GM23338 (cell line): ENCODE data around the gene TPO. TPM values are rescaled to one million over a fixed set of nuclear protein-coding genes. Genes with fewer than 3 reads are reported as not detected.

Source experiments
- ATAC-seq: fragments of 200-7000 bp; cut with Tn5 transposase; 3 replicates; pipeline ENCODE4 v1.9.1; 2020
- DNase-seq: peaks from one replicate; pipeline ENCODE4 v3.0.0-alpha.2; 2015; ENCODE audit warnings: low spot score
- H2AFZ ChIP-seq: fragments of 200-600 bp; sonication (generic); 2 replicates; pipeline ENCODE4 v1.8.0; 2016; ENCODE audit warnings: antibody characterized with exemption, mild to moderate bottlenecking, moderate library complexity
- H3F3A ChIP-seq: fragments of 200-600 bp; sonication (generic); replicated peaks from 2 replicates; pipeline ENCODE4 v1.8.0; 2017; ENCODE audit warnings: antibody characterized with exemption, mixed run types, low read depth
- H3K27ac ChIP-seq: fragments of 200-600 bp; sonication (generic); 2 replicates; pipeline ENCODE4 v1.6.1; 2016; ENCODE audit warnings: low read depth
- H3K27me3 ChIP-seq: fragments of 200-600 bp; sonication (generic); 2 replicates; pipeline ENCODE4 v1.8.0; 2016; ENCODE audit warnings: mild to moderate bottlenecking, mixed run types, moderate library complexity; ENCODE audit not compliant: insufficient read depth
- H3K36me3 ChIP-seq: fragments of 200-600 bp; sonication (generic); 2 replicates; pipeline ENCODE4 v1.8.0; 2016; ENCODE audit warnings: mild to moderate bottlenecking; ENCODE audit not compliant: insufficient read depth
- H3K4me1 ChIP-seq: fragments of 200-600 bp; sonication (generic); 2 replicates; pipeline ENCODE4 v1.8.0; 2016; ENCODE audit warnings: mild to moderate bottlenecking, moderate library complexity; ENCODE audit not compliant: insufficient read depth
- H3K4me2 ChIP-seq: fragments of 200-600 bp; sonication (generic); 2 replicates; pipeline ENCODE4 v1.7.1; 2017; ENCODE audit warnings: mixed run types
- H3K4me3 ChIP-seq: fragments of 200-600 bp; sonication (generic); 2 replicates; pipeline ENCODE4 v1.6.1; 2016; ENCODE audit warnings: mixed run types
- H3K79me2 ChIP-seq: fragments of 200-600 bp; sonication (generic); replicated peaks from 2 replicates; pipeline ENCODE4 v1.8.0; 2017; ENCODE audit warnings: mild to moderate bottlenecking; ENCODE audit not compliant: insufficient read depth
- H3K9me2 ChIP-seq: fragments of 200-600 bp; sonication (generic); 2 replicates; pipeline ENCODE4 v1.8.0; 2017; ENCODE audit not compliant: insufficient read depth
- H4K20me1 ChIP-seq: fragments of 200-600 bp; sonication (generic); replicated peaks from 2 replicates; pipeline ENCODE4 v1.8.0; 2017; ENCODE audit warnings: mild to moderate bottlenecking; ENCODE audit not compliant: insufficient read depth
- H3K27ac Mint-ChIP-seq: 2 replicates; pipeline ENCODE4 v1.8.0; 2020; ENCODE audit warnings: inconsistent platforms, mild to moderate bottlenecking, moderate library complexity, mixed read lengths
- H3K27me3 Mint-ChIP-seq: 3 replicates; pipeline ENCODE4 v1.8.0; 2022; ENCODE audit warnings: low read depth, mild to moderate bottlenecking, moderate library complexity, mixed read lengths, inconsistent platforms; ENCODE audit not compliant: insufficient read depth, poor library complexity
- H3K36me3 Mint-ChIP-seq: 3 replicates; pipeline ENCODE4 v1.8.0; 2021; ENCODE audit warnings: low read depth, mild to moderate bottlenecking, inconsistent platforms, moderate library complexity, mixed read lengths
- H3K4me1 Mint-ChIP-seq: 3 replicates; pipeline ENCODE4 v1.8.0; 2020; ENCODE audit warnings: mild to moderate bottlenecking, inconsistent platforms, mixed read lengths
- H3K4me3 Mint-ChIP-seq: 3 replicates; pipeline ENCODE4 v1.8.0; 2021; ENCODE audit warnings: moderate library complexity, mild to moderate bottlenecking, inconsistent platforms, mixed read lengths
- H3K9me3 Mint-ChIP-seq: 3 replicates; pipeline ENCODE4 v1.8.0; 2020; ENCODE audit warnings: moderate library complexity, mild to moderate bottlenecking, inconsistent platforms, mixed read lengths
- CREB1 ChIP-seq: fragments of 250-450 bp; sonication (Bioruptor Pico); IDR thresholded peaks from 2 replicates; pipeline ENCODE4 v1.5.0; 2020; ENCODE audit warnings: low read depth, mild to moderate bottlenecking, moderate library complexity
- CTCF ChIP-seq, 2 experiments: fragments of 200-600 bp in 1 of 2; sonication (generic) in 1 of 2; conservative IDR thresholded peaks; 2 replicates each; pipeline versions ENCODE4 v1.5.1 to v1.6.1; 2016 to 2017; ENCODE audit warnings: antibody characterized with exemption in 2 of 2, low read depth in 2 of 2, mild to moderate bottlenecking in 2 of 2, moderate library complexity in 1 of 2
- EZH2 ChIP-seq: fragments of 200-600 bp; sonication (generic); IDR thresholded peaks from one replicate; pipeline ENCODE4 v1.8.0; 2017; ENCODE audit warnings: antibody characterized with exemption, mild to moderate bottlenecking, low read depth; ENCODE audit not compliant: unreplicated experiment
- EZH2phosphoT487 ChIP-seq: fragments of 200-600 bp; sonication (generic); IDR thresholded peaks from one replicate; pipeline ENCODE4 v1.8.1; 2018; ENCODE audit warnings: antibody characterized with exemption; ENCODE audit not compliant: unreplicated experiment
- JUNB ChIP-seq: IDR thresholded peaks from one replicate; pipeline ENCODE4 v1.6.1; 2016; ENCODE audit warnings: antibody characterized with exemption; ENCODE audit not compliant: unreplicated experiment
- NANOG ChIP-seq: IDR thresholded peaks from 2 replicates; pipeline ENCODE4 v1.6.1; 2016; ENCODE audit warnings: antibody characterized with exemption, borderline replicate concordance
- POLR2AphosphoS5 ChIP-seq: IDR thresholded peaks from 2 replicates; pipeline ENCODE4 v1.6.1; 2016; ENCODE audit warnings: antibody characterized with exemption, low read depth
- REST ChIP-seq: IDR thresholded peaks from one replicate; pipeline ENCODE4 v1.6.1; 2018; ENCODE audit warnings: antibody characterized with exemption; ENCODE audit not compliant: unreplicated experiment
- STAT1 ChIP-seq: IDR thresholded peaks from one replicate; pipeline ENCODE4 v1.6.1; 2016; ENCODE audit warnings: antibody characterized with exemption; ENCODE audit not compliant: unreplicated experiment
- ZNF114 ChIP-seq: fragments of 250-450 bp; sonication (Bioruptor Pico); IDR thresholded peaks from 2 replicates; pipeline ENCODE4 v1.5.0; 2020; ENCODE audit warnings: mild to moderate bottlenecking, moderate library complexity
- ZNF331 ChIP-seq: fragments of 250-450 bp; sonication (Bioruptor Pico); IDR thresholded peaks from 2 replicates; pipeline ENCODE4 v1.5.0; 2020; ENCODE audit warnings: low read depth, mild to moderate bottlenecking, moderate library complexity
- polyA plus RNA-seq: library from polyadenylated mRNA; unstranded; fragments of >200 nt; fragmentation: Nextera tagmentation; extraction: Ambion mirVana; gene quantifications from 2 replicates; pipeline ENCODE4 v1.2.1, GENCODE V29; 2016
- total RNA-seq: library from RNA; depleted of rRNA; stranded (reverse); fragments of >200 nt; shearing (Covaris generic); gene quantifications from 2 replicates; pipeline ENCODE4 v1.2.3, GENCODE V29; 2014
- TF ChIP-seq, protein P1 (sequence below): IDR thresholded peaks from 2 replicates; pipeline ENCODE4 v1.6.1; 2016; ENCODE audit warnings: antibody characterized with exemption
- TF ChIP-seq, protein P2 (sequence below): fragments of 250-450 bp; sonication (Bioruptor Pico); IDR thresholded peaks from 2 replicates; pipeline ENCODE4 v1.5.0; 2020; ENCODE audit warnings: mild to moderate bottlenecking, moderate library complexity

Gene TPO
- total and polyA plus RNA-seq, 2 experiments from 2014 or later, result 0.74 TPM; not detected in 1

DNA sequence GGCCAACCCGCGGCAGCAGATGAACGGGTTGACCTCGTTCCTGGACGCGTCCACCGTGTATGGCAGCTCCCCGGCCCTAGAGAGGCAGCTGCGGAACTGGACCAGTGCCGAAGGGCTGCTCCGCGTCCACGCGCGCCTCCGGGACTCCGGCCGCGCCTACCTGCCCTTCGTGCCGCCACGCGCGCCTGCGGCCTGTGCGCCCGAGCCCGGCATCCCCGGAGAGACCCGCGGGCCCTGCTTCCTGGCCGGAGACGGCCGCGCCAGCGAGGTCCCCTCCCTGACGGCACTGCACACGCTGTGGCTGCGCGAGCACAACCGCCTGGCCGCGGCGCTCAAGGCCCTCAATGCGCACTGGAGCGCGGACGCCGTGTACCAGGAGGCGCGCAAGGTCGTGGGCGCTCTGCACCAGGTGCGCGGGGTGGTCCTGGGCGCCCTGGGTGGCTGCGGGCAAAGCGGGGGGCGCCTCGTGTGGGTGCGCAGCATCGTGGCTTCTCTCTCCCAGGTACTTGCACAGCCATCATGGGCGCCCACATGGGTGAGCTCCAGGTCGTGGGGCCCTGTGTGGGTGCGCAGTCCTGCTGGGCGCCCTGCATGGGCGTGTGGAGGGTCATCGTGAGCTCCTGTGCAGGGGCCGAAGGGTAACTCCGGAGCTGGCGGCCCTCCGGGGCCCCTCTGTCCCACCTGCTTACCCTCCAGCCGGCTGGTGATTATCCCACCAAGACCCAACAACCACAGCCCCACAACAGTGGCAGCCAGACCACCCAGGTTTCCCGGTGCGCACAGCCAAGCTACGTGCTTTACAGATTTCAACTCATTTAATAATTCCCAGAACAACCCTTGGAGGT is 64.2 kb downstream of the TPO start:
- DNase-seq (no peak), ATAC-seq (peak; percentile 37; the same call in 2 of the 3 replicates)
- Histone ChIP-seq H3F3A (no peaks in the 10 kb centered on the region), H3K4me3 (no peak overlapping the region), H3K27me3 (no peaks in the 10 kb centered on the region), H3K79me2 (no peaks in the 10 kb centered on the region), H3K9me2 (no peaks in the 10 kb centered on the region), H2AFZ (no peak overlapping the region), H3K4me1 (peaks cover 10% of the 10 kb centered on the region), H4K20me1 (no peaks in the 10 kb centered on the region), H3K27ac (no peak overlapping the region), H3K4me2 (no peak overlapping the region), H3K36me3 (no peaks in the 10 kb centered on the region)
- Mint-ChIP-seq H3K4me3 (no peak overlapping the region), H3K27me3 (peaks cover 5% of the 10 kb centered on the region), H3K4me1 (peaks cover 9% of the 10 kb centered on the region), H3K27ac (no peak overlapping the region), H3K9me3 (peaks cover 8% of the 10 kb centered on the region), H3K36me3 (peaks cover 6% of the 10 kb centered on the region; the same call in 2 of the 3 replicates)
- TF ChIP-seq STAT1, result no peak
- TF ChIP-seq ZNF114 (CRISPR knock-in tag), result no peak
- TF ChIP-seq EZH2phosphoT487, result no peak
- TF ChIP-seq, protein P1, sequence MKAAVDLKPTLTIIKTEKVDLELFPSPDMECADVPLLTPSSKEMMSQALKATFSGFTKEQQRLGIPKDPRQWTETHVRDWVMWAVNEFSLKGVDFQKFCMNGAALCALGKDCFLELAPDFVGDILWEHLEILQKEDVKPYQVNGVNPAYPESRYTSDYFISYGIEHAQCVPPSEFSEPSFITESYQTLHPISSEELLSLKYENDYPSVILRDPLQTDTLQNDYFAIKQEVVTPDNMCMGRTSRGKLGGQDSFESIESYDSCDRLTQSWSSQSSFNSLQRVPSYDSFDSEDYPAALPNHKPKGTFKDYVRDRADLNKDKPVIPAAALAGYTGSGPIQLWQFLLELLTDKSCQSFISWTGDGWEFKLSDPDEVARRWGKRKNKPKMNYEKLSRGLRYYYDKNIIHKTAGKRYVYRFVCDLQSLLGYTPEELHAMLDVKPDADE, result no peak
- TF ChIP-seq, protein P2, sequence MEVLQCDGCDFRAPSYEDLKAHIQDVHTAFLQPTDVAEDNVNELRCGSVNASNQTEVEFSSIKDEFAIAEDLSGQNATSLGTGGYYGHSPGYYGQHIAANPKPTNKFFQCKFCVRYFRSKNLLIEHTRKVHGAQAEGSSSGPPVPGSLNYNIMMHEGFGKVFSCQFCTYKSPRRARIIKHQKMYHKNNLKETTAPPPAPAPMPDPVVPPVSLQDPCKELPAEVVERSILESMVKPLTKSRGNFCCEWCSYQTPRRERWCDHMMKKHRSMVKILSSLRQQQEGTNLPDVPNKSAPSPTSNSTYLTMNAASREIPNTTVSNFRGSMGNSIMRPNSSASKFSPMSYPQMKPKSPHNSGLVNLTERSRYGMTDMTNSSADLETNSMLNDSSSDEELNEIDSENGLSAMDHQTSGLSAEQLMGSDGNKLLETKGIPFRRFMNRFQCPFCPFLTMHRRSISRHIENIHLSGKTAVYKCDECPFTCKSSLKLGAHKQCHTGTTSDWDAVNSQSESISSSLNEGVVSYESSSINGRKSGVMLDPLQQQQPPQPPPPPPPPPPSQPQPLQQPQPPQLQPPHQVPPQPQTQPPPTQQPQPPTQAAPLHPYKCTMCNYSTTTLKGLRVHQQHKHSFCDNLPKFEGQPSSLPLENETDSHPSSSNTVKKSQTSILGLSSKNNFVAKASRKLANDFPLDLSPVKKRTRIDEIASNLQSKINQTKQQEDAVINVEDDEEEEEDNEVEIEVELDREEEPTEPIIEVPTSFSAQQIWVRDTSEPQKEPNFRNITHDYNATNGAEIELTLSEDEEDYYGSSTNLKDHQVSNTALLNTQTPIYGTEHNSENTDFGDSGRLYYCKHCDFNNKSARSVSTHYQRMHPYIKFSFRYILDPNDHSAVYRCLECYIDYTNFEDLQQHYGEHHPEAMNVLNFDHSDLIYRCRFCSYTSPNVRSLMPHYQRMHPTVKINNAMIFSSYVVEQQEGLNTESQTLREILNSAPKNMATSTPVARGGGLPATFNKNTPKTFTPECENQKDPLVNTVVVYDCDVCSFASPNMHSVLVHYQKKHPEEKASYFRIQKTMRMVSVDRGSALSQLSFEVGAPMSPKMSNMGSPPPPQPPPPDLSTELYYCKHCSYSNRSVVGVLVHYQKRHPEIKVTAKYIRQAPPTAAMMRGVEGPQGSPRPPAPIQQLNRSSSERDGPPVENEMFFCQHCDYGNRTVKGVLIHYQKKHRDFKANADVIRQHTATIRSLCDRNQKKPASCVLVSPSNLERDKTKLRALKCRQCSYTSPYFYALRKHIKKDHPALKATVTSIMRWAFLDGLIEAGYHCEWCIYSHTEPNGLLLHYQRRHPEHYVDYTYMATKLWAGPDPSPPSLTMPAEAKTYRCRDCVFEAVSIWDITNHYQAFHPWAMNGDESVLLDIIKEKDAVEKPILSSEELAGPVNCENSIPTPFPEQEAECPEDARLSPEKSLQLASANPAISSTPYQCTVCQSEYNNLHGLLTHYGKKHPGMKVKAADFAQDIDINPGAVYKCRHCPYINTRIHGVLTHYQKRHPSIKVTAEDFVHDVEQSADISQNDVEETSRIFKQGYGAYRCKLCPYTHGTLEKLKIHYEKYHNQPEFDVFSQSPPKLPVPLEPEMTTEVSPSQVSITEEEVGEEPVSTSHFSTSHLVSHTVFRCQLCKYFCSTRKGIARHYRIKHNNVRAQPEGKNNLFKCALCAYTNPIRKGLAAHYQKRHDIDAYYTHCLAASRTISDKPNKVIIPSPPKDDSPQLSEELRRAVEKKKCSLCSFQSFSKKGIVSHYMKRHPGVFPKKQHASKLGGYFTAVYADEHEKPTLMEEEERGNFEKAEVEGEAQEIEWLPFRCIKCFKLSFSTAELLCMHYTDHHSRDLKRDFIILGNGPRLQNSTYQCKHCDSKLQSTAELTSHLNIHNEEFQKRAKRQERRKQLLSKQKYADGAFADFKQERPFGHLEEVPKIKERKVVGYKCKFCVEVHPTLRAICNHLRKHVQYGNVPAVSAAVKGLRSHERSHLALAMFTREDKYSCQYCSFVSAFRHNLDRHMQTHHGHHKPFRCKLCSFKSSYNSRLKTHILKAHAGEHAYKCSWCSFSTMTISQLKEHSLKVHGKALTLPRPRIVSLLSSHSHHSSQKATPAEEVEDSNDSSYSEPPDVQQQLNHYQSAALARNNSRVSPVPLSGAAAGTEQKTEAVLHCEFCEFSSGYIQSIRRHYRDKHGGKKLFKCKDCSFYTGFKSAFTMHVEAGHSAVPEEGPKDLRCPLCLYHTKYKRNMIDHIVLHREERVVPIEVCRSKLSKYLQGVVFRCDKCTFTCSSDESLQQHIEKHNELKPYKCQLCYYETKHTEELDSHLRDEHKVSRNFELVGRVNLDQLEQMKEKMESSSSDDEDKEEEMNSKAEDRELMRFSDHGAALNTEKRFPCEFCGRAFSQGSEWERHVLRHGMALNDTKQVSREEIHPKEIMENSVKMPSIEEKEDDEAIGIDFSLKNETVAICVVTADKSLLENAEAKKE, result no peak
- no peak for TF ChIP-seq NANOG
- no peak for TF ChIP-seq POLR2AphosphoS5
- TF ChIP-seq JUNB, result no peak
- TF ChIP-seq REST, result no peak
- TF ChIP-seq EZH2, result no peak
- no peak for TF ChIP-seq CREB1
- no peak for TF ChIP-seq ZNF331 (CRISPR knock-in tag)
- TF ChIP-seq CTCF (conservative IDR thresholded peaks at IDR 0.05; ENCODE audit: low read depth in 2 of 2), result no peak
